Measurements from ENCODE around the gene CCDC93. TPM values are rescaled to one million over a fixed set of nuclear protein-coding genes. Genes with fewer than 3 reads are reported as not detected.

Gene CCDC93
- total RNA-seq, 1 experiment from 2014 or later = 31.5 TPM

DNA sequence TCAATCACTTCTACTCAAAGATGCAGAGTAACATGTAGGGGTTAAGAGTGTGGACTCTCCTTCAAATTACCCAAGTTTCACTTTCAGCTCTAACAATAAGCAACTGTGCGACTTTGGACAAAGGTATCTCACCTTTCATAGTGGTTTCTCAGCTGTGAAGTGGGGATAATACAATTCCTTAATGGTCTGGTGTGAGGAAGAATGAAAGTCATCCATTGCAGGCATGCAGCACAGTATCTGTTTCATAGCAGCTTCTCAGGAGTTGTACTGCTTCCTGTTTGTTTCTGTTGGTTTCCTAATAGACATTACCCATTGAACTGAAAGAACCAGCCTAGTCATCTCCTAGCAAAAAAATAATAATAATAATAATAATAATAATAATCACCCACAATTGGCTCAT lies 125.0 kb downstream of the CCDC93 start:
- Histone ChIP-seq H3K36me3 (ENCODE audit: control insufficient read depth, insufficient read depth, low read length) (no peaks in the 10 kb centered on the region), H3K4me3 (ENCODE audit: low read depth in 2 of 2, low read length in 2 of 2) (no peak overlapping the region), H3K27me3 (ENCODE audit: control insufficient read depth, insufficient read depth, low read length) (no peaks in the 10 kb centered on the region), H3K4me1 (ENCODE audit: control insufficient read depth, insufficient read depth, low read length) (no peaks in the 10 kb centered on the region), H3K27ac (ENCODE audit: low read length) (no peak overlapping the region), H3K9me3 (ENCODE audit: control insufficient read depth, insufficient read depth, low read depth, low read length) (peaks cover 3% of the 10 kb centered on the region; the same call in 1 of the 2 replicates)
- in situ Hi-C loops (cut with HindIII; ENCODE audit: low pct_unique_long_range_greater_than_20kb, low sequenced_read_pairs) = no loop called here
- ChIA-PET CTCF (interaction anchor here (0.7 kb wide), 1 partner anchor 12 kb away, joined by 3 read pairs; no protein-coding TSS in a partner anchor), POLR2A (no interaction called here)
- intact Hi-C loops (cut with micrococcal nuclease; ENCODE audit: unreplicated experiment) = no loop called here
- ATAC-seq (no peak), DNase-seq (ENCODE audit: low read depth, low spot score) (no peak)
- BruUV-seq (replicated peaks) = no TSS peak
- TF ChIP-seq SIN3A (IDR thresholded peaks at IDR 0.05; ENCODE audit: borderline replicate concordance, insufficient read depth, low read depth, low read length) (no peak), REST (IDR thresholded peaks at IDR 0.05; ENCODE audit: insufficient read depth in 1 of 2, low read depth in 2 of 2, low read length in 1 of 2) (no peak), POLR2AphosphoS5 (IDR thresholded peaks at IDR 0.05; ENCODE audit: low read depth, low read length) (no peak)
- TF ChIP-seq, protein P1, sequence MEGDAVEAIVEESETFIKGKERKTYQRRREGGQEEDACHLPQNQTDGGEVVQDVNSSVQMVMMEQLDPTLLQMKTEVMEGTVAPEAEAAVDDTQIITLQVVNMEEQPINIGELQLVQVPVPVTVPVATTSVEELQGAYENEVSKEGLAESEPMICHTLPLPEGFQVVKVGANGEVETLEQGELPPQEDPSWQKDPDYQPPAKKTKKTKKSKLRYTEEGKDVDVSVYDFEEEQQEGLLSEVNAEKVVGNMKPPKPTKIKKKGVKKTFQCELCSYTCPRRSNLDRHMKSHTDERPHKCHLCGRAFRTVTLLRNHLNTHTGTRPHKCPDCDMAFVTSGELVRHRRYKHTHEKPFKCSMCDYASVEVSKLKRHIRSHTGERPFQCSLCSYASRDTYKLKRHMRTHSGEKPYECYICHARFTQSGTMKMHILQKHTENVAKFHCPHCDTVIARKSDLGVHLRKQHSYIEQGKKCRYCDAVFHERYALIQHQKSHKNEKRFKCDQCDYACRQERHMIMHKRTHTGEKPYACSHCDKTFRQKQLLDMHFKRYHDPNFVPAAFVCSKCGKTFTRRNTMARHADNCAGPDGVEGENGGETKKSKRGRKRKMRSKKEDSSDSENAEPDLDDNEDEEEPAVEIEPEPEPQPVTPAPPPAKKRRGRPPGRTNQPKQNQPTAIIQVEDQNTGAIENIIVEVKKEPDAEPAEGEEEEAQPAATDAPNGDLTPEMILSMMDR (IDR thresholded peaks at IDR 0.05) = no peak

DNA sequence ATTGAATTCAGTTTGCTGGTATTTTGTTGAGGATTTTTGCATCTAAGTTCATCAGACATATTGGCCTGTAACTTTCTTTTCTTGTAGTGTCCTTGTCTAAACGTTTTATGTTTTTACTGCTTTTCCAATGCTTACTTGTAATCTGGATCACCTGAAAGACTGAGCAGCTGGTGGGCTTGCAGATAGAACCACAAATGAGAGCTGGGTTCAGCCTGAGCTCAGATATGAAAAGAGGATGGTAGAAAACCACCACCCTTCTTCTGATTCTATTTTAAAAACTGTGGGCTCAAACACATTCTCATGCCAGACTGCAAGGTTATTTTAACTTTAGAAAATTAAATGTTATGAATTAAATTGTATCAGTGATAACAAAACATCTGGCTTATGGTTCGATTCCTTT lies 128.6 kb downstream of the CCDC93 start:
- H3K27me3 ChIP-seq (ENCODE audit: control insufficient read depth, insufficient read depth, low read length) = no peaks in the 10 kb centered on the region
- ChIA-PET POLR2A (no interaction called here), CTCF (no interaction called here)
- intact Hi-C loops (cut with micrococcal nuclease; ENCODE audit: unreplicated experiment) (no loop called here), in situ Hi-C loops (cut with HindIII; ENCODE audit: low pct_unique_long_range_greater_than_20kb, low sequenced_read_pairs) (no loop called here)
- TF ChIP-seq SIN3A (IDR thresholded peaks at IDR 0.05; ENCODE audit: borderline replicate concordance, insufficient read depth, low read depth, low read length) (no peak), POLR2AphosphoS5 (IDR thresholded peaks at IDR 0.05; ENCODE audit: low read depth, low read length) (no peak), REST (IDR thresholded peaks at IDR 0.05; ENCODE audit: insufficient read depth in 1 of 2, low read depth in 2 of 2, low read length in 1 of 2) (no peak), TCF7L2 (IDR thresholded peaks at IDR 0.05; ENCODE audit: low read depth, low read length) (no peak)
- H3K27ac ChIP-seq (ENCODE audit: low read length) = no peak overlapping the region
- no peaks in the 10 kb centered on the region for H3K4me1 ChIP-seq (ENCODE audit: control insufficient read depth, insufficient read depth, low read length)
- H3K4me3 ChIP-seq (ENCODE audit: low read depth in 2 of 2, low read length in 2 of 2) = no peak overlapping the region
- no peaks in the 10 kb centered on the region for H3K9me3 ChIP-seq (ENCODE audit: control insufficient read depth, insufficient read depth, low read depth, low read length)
- ATAC-seq = no peak
- H3K36me3 ChIP-seq (ENCODE audit: control insufficient read depth, insufficient read depth, low read length) = no peaks in the 10 kb centered on the region
- no TSS peak for BruUV-seq (replicated peaks)
- DNase-seq (ENCODE audit: low read depth, low spot score) = no peak
